ENCODE measurements around the gene ATP6V0E1.
"Not testable (repeated sequence)": the region's sequence is repeated elsewhere in the genome, so short reads cannot be mapped to it uniquely, and the experiment has no call there.

The ATP6V0E1 gene

DNA sequence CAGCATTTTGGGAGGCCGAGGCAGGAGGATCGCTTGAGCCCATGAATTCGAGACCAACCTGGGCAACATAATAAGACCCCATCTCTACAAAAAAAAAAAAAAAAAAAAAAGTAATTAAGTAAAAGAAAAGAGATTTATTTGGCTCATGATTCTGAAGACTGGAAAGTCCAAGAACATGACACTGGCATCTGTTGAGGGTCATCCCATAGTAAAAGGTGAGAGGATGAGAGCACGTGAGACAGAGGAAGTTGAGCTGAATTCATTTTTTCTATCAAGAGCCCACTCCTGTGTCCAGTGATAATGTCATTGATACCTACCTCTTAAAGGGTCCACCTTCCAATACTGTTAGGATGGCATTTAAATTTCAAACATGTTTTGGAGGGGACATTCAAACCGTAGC, 92.4 kb downstream of the ATP6V0E1 start:
- DNase-seq (ENCODE audit: low spot score): no peak

DNA sequence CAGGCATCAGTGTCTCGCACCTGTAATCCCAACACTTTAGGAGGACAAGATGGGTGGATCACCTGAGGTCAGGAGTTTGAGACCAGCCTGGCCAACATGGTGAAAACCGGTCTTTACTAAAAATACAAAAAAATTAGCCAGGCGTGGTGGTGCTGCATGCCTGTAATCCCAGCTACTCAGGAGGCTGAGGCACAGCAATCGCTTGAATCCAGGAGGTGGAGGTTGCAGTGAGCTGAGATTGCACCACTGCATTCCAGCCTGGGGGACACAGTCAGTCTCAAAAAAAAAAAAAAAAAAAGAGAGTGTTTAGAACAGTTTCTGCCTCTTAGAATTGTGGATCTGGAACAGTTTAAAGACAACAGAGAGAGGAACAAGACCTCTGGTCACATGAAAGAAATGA, 92.9 kb downstream of the ATP6V0E1 start:
- not testable (repeated sequence) for DNase-seq (ENCODE audit: low spot score)

DNA sequence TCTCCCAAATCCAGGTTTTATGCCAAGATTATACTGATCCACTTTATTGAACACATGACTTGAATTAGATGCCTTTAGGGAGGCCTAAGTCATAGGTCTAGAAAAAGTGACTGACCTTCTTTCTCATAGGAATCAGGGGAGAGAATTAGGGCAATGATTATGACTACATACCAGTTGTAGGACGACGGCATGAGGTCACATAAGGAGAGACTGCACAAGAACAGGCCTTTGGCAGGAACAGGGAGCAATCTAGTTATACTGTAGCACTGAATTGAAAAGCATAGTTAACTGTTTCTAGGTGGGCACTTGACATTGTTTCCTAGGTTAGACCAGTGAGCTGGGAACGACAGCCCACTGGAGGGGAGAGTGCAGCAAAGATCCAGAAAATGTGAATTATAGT, 95.3 kb downstream of the ATP6V0E1 start:
- no peak for DNase-seq (ENCODE audit: low spot score)

Data from LoVo (cell line).